Breast epithelium (tissue), 4 donors: ENCODE data around the gene HDGF. TPM values are rescaled to one million over a fixed set of nuclear protein-coding genes. Genes with fewer than 3 reads are reported as not detected.

Experiments used
- DNase-seq, 2 donors: peaks; one replicate each; pipeline ENCODE4 v3.0.0-alpha.2; 2019; ENCODE audit warnings: low spot score in 2 of 2
- H3K27ac ChIP-seq, 2 donors: fragments of 200-600 bp; sonication (generic) in 1 of 2; one replicate each; pipeline ENCODE4 v1.5.1; 2016 to 2019; ENCODE audit warnings: mild to moderate bottlenecking in 1 of 2
- H3K27me3 ChIP-seq, 2 donors: fragments of 200-600 bp; sonication (generic) in 1 of 2; one replicate each; pipeline versions ENCODE4 v1.5.1 to v1.6.0; 2017 to 2019; ENCODE audit warnings: control low read depth in 1 of 2, mild to moderate bottlenecking in 1 of 2
- H3K36me3 ChIP-seq: fragments of 200-600 bp; one replicate; pipeline ENCODE4 v1.5.1; 2019
- H3K4me1 ChIP-seq, 2 donors: fragments of 200-600 bp; sonication (generic); one replicate each; pipeline ENCODE4 v1.5.1; 2016 to 2019; ENCODE audit warnings: control low read depth in 1 of 2
- H3K4me3 ChIP-seq, 3 donors: fragments of 200-600 bp; sonication (generic); 1 replicate in 2 of 3; 2 replicates in 1 of 3; pipeline ENCODE4 v1.5.1; 2016 to 2019; ENCODE audit warnings: mild to moderate bottlenecking in 3 of 3, moderate library complexity in 2 of 3
- H3K9me3 ChIP-seq, 2 donors: fragments of 200-600 bp; sonication (generic) in 1 of 2; one replicate each; pipeline ENCODE4 v1.5.1; 2016 to 2019; ENCODE audit warnings: control low read depth in 1 of 2
- CTCF ChIP-seq, 3 donors: fragments of 450-650 bp; IDR thresholded peaks; one replicate each; pipeline ENCODE4 v1.5.1; 2016 to 2017; ENCODE audit warnings: antibody characterized with exemption in 3 of 3, mild to moderate bottlenecking in 3 of 3, moderate library complexity in 3 of 3
- POLR2A ChIP-seq: fragments of 450-650 bp; IDR thresholded peaks from one replicate; pipeline ENCODE4 v1.6.1; 2016; ENCODE audit warnings: antibody characterized with exemption, mild to moderate bottlenecking, moderate library complexity
- POLR2AphosphoS5 ChIP-seq, 3 donors: sonication (generic); formaldehyde crosslinking; IDR thresholded peaks; one replicate each; pipeline ENCODE4 v1.6.1; 2017; ENCODE audit warnings: antibody characterized with exemption in 3 of 3
- intact Hi-C: fragments of 100-400 bp; cut with DNase I; formaldehyde crosslinking; loops from one replicate; pipeline ENCODE4 v1.15.1; 2023; ENCODE audit warnings: low total_unique reads
- total RNA-seq, 3 donors: library from RNA; depleted of rRNA; stranded (reverse); fragments of >200 nt; gene quantifications; one replicate each; pipeline ENCODE4 v1.1.0, GENCODE V29; 2016

Gene HDGF
- total RNA-seq, 3 donors from 2014 or later, result 133 to 178 (median 173) TPM

DNA sequence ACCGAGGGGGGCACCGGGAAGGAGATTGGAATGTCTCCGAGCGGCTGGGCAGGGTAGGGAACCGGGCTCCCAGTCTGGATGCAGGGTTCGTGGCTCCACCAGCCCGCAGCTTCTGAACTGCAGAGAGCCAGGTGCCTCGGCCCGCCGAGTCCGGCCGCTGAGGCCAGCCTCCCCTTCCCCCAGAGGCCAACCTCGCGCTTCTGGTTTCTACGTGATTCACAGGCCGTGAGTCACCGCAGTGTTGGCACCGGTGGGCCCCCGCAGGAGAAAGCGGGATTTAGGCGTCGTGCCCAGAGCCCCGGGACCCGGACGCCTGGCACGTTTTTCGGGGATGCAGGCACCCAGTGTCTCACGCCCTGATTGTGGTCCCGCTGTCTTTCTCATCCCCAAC, 46.5 kb downstream of the HDGF start:
- H3K27me3 ChIP-seq, result no peaks in the 10 kb centered on the region
- peak overlapping the region; percentile 92 to 94 for H3K27ac ChIP-seq
- no peak for TF ChIP-seq POLR2A
- TF ChIP-seq POLR2AphosphoS5 (IDR thresholded peaks at IDR 0.05), result peak; percentile 46 to 75 (median 57)
- no peak for TF ChIP-seq CTCF (IDR thresholded peaks at IDR 0.05)
- peak overlapping the region; percentile 42 to 72 (median 54) for H3K4me3 ChIP-seq
- H3K4me1 ChIP-seq, result peaks cover 39 to 50% of the 10 kb centered on the region in 2 donors
- peak; percentile 46 to 78 for DNase-seq
- H3K36me3 ChIP-seq, result no peaks in the 10 kb centered on the region
- intact Hi-C loops, result no loop called here
- H3K9me3 ChIP-seq, result no peaks in the 10 kb centered on the region

- no peaks in the 10 kb centered on the region for H3K27me3 ChIP-seq
- H3K4me3 ChIP-seq, result peak overlapping the region; percentile 42 to 72 (median 54)
- H3K36me3 ChIP-seq, result no peaks in the 10 kb centered on the region
- H3K9me3 ChIP-seq, result no peaks in the 10 kb centered on the region
- TF ChIP-seq POLR2A (no peak), CTCF (IDR thresholded peaks at IDR 0.05) (no peak), POLR2AphosphoS5 (IDR thresholded peaks at IDR 0.05) (no peak)
- intact Hi-C loops, result no loop called here
- H3K4me1 ChIP-seq, result peaks cover 32 to 43% of the 10 kb centered on the region in 2 donors
- H3K27ac ChIP-seq, result peak overlapping the region; percentile 92 to 94
- DNase-seq, result no peak
Measured at GRCh38 chr1:156704166-156704711, 47.2 kb downstream of the HDGF start.

DNA sequence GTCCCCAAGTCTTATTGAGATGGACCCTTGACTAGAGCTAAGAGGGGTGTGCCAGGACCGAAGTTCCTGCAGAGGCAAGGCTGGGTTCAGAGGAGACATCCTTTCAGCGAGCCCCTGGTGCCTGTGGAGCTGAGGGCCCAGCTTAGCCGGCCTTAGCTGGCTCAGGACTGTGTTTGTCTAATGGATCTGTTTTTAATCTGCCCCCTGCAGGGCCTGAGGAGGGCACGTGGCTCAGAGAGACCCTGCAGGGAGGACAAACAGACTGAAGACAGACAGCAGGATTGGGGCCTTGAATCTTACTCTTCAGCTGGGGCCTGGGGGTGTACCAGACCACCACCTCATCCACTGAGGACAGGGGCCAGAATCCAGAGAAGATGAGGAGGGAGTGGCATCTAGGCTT, 47.7 kb downstream of the HDGF start:
- Histone ChIP-seq H3K36me3 (no peaks in the 10 kb centered on the region), H3K4me1 (peaks cover 30 to 38% of the 10 kb centered on the region in 2 donors), H3K4me3 (peak overlapping the region in 2 of 3 donors; percentile 54 to 72), H3K9me3 (no peaks in the 10 kb centered on the region), H3K27ac (peak overlapping the region; percentile 92 to 94), H3K27me3 (no peaks in the 10 kb centered on the region)
- DNase-seq, result no peak
- no peak for TF ChIP-seq POLR2AphosphoS5 (IDR thresholded peaks at IDR 0.05)
- intact Hi-C loops, result no loop called here

DNA sequence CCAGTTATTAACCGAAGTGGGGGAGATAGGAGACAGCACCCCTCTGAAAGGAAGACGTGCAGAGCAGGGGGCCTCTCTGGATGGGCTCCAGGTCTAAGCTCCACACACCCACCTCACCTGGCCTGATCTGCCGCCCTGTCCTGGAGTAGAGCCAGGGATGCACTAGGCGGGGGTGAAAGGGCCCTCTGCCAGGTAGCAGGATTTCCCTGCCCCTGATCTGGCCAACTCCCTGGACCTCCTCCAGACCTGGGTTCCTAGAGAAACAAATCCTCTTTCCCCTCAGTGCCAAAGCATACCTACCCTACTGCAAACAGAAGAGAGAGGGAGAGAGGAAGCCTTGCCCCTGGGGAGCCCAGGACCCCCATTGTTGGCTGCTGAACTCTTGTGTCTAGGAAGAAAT, 48.1 kb downstream of the HDGF start:
- Histone ChIP-seq H3K36me3 (no peaks in the 10 kb centered on the region), H3K9me3 (no peaks in the 10 kb centered on the region), H3K27ac (peak overlapping the region; percentile 92 to 94), H3K4me3 (peak overlapping the region in 2 of 3 donors; percentile 54 to 72), H3K4me1 (peaks cover 30 to 34% of the 10 kb centered on the region in 2 donors), H3K27me3 (no peaks in the 10 kb centered on the region)
- TF ChIP-seq POLR2AphosphoS5 (IDR thresholded peaks at IDR 0.05) (no peak), POLR2A (no peak), CTCF (IDR thresholded peaks at IDR 0.05) (no peak)
- no peak for DNase-seq
- intact Hi-C loops, result no loop called here

GRCh38 chr1:156700736-156701531, 50.5 kb downstream of the HDGF start:
- H3K4me1 ChIP-seq, result peaks cover 15 to 19% of the 10 kb centered on the region in 2 donors
- intact Hi-C loops, result no loop called here
- H3K36me3 ChIP-seq, result no peaks in the 10 kb centered on the region
- H3K9me3 ChIP-seq, result no peaks in the 10 kb centered on the region
- peak overlapping the region; percentile 66 to 68 for H3K27ac ChIP-seq
- no peak for TF ChIP-seq POLR2AphosphoS5 (IDR thresholded peaks at IDR 0.05)
- no peak for TF ChIP-seq CTCF (IDR thresholded peaks at IDR 0.05)
- no peak for TF ChIP-seq POLR2A
- no peak overlapping the region for H3K4me3 ChIP-seq
- DNase-seq, result no peak
- no peaks in the 10 kb centered on the region for H3K27me3 ChIP-seq
